Endothelial cell of hepatic sinusoid (primary cell): Measurements from ENCODE around the gene CAMK1D.

Experiments used
- in situ Hi-C: cut with HindIII; loops from 2 replicates; pipeline ENCODE4 v1.10.0; 2017; ENCODE audit warnings: low sequenced_read_pairs

Gene CAMK1D

DNA sequence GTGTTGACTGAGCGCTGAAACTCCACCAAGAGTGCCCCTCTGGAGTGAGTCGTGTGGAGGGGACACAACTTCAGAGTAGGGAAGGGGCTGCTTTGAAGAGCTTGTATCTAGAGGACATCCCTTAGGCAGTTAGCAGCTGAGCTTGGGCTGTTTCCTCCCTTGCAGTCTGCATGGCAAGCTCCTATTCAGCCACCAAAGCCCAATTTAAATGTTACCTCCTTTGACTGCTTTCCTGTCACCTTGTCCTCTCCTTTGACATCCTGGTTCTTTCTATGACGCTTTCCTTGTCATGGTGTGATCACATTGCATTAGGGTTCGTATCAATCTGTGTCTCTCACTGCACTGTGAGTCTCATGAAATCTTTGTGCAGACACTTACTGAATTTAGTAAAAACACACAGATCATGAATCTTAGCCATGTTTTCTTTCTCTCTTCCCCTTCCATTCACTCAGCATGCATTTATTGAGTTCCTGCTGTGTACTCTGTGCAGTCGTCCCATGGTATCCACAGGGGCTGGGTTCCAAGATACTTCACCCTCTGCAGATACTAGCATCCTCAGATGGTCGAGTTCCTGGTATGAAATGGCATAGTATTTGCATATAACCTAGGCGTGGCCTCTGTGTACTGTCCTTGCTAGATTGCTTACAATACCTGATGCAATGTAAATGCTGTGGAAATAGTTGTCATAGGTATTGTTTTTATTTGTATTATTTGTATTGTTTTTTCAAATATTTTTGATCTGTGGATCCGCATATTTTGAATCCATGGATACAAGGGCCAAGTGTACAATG, 423.6 kb downstream of the CAMK1D start:
- in situ Hi-C loops, result no loop called here

DNA sequence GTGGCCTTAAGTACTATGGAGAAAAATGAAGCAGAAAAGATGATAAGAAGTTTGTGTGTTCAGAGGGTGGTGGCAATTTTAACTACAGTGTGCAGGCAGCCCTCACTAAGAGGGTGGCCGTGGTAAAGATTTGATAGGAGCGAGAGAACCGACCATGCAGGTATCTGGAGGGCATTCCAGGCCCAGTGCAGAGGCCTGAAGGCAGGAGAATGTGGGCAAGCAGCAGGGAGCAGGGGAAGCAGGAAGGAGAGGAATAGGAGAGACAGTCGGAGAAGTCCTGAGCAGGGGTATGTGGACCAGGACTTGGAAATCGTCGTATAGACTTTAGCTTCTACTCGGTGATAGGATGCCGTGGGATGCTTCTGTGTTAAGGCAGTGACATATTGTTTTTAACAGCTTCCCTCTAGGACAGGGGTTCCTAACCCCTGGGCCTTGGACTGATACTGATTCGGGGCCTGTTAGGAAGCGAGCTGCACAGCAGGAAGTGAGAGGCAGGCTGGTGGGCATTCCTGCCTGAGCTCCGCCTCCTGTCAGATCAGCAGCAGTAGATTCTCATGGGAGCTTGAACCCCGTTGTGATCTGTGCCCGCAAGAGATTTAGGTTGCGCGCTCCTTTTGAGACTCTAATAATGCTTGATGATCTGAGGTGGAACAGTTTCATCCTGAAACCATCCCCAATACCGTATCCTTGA, 425.0 kb downstream of the CAMK1D start:
- in situ Hi-C loops, result no loop called here

DNA sequence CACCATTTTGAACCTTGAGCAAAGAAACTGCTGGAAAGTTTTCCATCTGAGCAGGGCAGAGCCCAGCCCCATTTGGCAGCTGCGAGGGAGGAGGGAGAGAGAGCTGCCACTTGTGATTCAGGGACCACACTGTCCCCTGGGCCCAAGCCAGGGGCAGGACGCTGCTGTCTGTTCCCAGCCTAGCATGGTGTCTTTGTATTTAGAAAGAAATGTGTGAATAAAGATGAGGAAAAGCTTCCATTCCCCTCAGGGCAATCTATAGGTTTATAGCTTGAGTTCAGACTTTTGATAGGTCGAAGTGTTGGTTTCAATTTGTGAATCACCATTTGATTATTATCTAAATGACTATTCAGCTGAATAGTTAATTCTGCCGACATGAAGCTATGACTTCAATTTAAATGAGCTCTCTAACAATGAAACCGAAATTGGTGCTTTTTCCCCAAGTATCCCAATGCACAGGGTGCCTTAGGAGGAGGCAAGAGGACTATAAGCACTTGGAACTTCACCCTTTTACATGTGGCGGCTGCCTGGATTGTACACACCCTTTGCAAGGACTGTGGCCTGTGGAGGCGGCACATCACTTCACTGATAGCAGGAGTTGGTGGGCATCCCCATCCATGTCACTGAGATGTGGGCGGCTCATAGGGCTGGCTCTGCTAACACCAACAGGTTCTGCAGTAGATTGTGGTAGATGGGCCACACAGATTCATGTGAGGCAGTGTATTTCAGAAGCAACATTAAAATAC, 428.7 kb downstream of the CAMK1D start:
- in situ Hi-C loops, result no loop called here

DNA sequence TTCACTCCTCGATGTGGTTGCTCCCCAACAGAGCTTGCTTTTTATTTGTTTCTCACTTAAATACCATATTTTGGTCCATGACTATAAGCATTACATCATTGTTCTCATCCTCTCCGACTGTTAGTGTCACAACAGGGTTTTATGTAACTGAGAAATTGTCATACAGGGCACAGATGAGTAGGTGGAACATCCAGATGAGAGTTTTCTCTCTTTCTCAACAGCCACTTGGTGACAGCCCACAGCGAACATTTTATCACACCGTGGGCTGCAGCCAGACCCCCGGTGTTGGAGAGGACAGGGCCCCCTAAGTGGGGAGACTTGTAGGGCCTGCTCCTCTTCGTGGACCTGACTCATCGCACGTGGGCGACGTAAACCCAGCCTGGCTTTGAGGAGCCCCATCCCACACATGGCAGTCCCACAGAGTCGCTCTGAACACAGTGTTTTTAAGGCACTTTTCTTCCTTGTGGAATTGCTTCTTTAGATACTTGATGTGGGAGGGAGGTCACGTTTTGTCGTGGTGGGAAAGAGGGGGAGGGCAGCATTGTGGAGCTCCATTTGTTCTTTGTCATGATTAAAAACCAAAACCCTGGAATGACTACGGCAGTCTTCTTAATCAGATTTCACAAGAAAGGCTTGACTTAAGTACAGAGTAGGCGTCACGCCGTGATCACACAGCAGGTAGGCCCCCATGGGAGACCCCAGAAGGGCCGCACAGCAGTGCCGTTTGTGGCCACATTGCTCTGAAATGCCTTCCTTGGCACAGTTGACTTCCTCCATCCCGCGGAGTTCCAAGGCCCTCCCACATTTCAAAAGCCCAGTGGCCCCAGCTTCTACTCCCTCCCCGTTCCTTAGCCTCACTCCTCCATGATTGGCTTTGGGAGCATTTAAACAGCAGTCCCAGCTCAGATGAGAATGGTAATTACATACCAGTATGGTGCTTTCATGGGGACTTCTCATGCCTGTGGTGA, 431.6 kb downstream of the CAMK1D start:
- in situ Hi-C loops, result no loop called here

DNA sequence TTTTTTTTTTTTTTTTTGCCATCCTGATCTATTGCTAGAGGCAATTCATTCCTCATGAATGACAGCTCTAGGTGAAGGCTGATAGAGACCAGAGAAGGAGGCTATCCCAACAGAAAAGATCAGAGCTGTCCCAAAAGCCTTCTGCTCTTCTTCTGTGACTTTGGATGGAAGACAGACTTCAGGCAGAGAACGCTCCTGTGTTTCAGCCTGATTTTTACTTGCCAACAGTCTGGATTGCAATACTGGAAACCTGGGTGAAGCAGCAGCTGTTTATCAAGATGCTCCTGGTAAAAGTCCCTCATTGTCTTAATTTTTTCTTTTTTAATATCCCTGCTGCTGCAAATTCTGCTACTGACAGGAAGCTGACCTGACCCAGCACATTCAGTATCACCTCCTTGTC, 432.6 kb downstream of the CAMK1D start:
- in situ Hi-C loops, result no loop called here

DNA sequence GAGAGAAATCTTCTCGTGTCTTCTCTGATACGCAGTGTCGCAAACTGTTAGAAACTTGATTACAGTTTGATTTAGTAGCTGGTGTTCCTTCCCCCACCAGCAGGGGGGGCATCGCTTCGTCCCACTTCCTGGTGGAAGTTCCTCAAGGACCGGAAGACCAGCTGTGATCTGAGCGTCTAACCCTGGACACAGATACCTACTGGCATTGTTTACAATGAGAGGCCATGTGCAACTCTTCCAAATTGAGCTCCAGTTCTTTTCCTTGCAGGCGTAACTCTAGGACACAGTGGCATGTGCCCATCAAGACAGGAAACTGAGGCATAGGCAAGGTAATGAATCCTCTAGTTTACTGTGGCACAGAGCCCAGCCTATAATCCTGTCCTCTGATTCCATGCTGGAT, 433.2 kb downstream of the CAMK1D start:
- in situ Hi-C loops, result no loop called here

DNA sequence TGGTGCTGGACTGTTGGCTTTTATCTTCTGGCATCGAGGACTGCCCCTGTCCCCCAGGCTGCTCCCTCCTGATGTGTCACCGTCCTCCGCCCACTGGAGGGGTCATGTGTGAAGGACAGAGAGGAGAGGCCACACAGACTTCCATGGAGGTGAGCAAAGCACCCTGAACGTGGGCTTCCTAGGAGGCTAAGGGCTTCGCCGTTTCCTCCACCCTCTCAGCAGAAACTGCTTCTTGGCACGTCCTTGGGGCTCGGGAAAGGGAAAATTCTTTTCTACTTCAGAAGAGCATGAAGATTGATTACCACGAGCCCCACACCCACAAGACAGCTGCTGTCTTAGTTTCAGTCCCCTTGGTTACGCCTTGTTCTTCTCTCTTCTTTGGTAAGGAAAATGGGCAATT, 433.9 kb downstream of the CAMK1D start:
- in situ Hi-C loops, result no loop called here

DNA sequence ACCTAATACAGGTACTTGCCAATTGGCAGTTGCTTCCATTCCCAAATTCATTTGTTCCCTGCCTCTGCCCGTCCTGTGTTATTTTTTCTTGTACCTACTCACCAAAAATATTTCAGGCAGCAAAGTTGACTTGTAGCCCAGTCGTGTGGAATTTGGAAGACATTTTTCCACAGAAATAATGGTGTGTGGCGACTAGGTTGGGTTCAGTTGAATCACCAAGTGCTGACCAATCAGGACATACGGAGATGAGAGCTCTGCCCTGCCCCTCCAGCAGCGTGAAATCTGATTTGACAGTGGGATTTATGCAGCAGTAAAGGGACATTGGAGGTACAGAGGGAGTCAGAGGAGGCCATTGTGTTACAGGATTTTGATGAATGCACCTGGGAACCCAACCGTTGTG, 435.3 kb downstream of the CAMK1D start:
- in situ Hi-C loops, result no loop called here

DNA sequence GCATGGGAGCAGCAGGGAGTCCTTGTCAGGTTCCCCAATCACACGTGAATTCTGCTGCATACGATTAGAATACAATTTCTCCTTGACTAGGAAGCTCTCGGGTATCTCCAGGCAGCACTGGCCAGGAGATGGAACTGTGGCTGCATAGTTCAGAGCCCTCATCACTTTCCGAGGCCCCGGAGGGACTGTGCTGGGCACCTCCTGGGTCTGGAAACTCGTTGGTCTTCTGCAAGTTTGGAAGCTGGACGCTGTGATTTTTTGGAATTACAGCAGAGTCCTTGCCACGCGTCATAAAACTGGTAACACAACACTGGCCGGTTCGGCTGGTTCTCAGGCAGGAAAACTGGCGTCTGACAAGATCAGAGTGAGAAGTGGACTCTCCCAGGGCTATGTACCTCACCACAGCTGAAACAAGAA, 436.1 kb downstream of the CAMK1D start:
- in situ Hi-C loops, result no loop called here

DNA sequence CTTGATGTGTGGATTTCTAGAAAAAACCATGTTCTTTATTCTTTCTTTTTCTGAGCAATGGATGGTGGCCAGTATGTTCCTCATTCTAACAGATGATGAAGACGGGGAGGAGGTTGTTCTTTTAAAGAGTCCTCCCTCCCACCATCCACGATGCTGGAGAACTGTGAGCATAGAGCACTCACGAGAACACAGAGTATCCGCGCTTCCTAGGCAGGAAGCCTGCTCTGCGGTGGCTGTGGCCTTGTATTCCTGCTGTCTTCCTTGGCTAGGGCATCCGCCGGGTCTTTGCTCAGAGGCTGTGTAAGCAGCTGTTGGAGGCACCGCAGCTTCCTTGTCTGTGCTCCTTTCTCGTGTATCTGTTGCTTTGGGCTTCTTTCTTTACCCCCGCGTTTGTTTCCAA, 437.9 kb downstream of the CAMK1D start:
- in situ Hi-C loops, result no loop called here

DNA sequence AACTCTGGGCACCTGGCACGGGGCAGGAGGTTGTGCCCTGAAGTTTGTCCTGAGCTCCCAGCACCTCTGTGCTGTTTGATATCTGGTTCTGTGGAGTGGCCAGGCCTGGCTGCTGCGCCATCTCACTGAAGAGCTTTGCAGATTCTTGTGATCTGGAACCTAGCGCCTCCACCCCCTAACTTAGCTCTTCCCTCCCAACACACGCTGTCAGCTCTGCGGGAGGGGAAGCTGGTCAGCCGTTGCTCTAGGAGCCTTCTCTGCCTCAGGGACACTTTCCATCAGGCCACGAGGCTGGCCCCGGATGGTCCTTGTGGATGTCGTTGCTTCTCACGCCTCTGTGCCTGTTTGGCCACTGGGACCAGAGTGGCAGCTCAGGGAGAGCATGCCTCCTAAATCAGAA, 438.9 kb downstream of the CAMK1D start:
- in situ Hi-C loops, result no loop called here

DNA sequence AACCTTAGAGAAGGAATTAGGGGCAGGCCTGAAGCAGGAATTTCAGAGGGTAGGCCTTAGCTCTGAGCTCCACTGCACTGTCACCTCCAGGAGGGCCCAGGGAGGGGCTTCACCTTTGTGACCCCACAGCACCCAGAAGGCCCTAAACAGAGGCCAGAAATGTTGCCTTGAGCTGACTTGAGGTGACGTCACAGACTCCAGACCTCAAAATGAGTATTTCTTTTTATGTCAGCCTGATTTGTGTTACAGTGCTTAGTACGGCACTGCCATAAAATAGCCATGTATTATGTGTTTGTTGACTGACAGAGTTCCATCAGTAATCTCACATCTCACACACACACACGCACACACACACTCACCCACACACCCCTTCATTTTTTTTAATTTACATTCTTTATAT, 440.9 kb downstream of the CAMK1D start:
- in situ Hi-C loops, result no loop called here

DNA sequence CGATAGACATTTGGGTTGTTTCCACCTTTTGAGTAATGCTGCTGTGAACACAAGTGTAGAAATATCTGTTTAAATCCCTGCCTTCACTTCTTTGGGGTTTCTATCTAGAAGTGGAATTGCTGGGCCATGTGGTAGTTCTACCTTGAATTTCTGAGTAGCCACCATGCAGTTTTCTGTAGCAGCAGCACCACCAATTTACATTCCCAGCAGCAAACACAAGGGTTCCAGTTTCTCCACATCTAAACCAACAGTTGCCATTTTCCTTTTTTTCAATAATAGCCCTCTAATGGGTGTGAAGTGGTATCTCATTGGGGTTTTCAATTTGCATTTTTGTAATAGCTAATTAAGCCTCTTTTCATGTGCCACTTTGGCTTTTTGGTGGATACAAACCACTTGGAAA, 442.4 kb downstream of the CAMK1D start:
- in situ Hi-C loops, result no loop called here

DNA sequence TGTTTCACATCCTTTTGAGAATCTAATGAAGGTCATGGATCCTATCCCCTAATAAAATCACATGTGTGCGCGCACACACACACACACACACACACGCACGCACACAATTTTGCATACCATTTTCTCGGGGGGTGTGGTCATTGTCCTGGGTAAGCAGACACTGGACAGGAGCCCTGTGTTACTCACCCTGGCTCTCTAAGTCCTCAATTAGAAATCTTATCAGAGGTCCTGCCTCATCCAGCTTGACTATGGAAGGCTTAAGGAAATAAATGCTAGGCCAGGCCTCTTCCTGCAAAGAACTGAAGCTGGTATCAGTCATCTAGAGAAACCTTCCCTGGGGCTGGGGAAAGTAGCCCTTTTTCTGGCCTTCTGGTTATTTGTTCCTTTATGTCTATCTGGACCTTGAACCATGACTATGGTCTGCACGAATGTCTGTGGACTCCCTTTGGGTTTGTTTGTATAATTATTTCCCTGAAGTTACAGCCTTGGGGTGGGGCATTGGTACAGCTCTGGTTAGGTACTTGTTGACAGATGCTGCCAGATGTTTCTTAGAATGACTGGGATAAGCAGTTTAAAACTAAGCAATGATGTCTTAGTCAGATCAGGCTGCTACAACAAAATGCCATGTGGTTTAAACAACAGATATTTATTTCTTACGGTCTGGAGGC, 443.7 kb downstream of the CAMK1D start:
- in situ Hi-C loops, result no loop called here

DNA sequence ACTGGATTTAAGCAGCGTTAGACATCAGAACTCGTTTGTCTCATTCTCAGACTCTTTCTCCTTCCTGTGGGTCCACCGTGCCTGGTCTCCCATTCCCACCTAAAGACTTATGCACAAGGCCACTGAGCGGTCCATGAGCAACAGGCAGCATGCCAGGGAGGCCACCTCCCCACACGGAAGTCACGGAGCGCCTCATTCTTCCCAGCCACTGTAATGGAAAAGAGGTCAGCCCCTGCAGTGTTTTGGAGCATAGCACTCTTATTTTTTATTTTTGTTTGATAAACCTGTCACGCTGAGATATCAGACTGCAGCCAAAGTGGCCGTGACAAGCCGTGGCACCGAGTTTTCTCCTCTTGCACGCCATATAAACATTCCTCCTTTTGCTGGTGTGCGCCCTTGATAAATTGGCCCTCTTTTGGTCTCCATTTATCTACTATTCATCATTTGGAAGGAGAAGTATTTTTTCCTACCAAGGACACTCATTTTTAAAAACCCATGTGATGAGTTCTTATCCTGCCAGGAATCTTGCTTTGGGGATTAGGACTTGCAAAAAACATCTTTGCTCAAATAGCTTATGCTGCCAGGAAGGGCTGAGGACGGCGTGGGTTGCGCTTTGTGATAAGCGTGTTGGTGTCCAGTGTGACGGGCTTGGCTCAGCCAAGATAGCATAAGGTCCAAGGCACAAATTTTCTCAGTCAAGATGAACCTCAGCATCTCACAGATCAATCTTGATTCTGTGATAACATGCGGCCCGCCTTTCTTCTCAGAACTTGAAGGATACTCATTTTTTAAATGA, 446.2 kb downstream of the CAMK1D start:
- in situ Hi-C loops, result no loop called here

DNA sequence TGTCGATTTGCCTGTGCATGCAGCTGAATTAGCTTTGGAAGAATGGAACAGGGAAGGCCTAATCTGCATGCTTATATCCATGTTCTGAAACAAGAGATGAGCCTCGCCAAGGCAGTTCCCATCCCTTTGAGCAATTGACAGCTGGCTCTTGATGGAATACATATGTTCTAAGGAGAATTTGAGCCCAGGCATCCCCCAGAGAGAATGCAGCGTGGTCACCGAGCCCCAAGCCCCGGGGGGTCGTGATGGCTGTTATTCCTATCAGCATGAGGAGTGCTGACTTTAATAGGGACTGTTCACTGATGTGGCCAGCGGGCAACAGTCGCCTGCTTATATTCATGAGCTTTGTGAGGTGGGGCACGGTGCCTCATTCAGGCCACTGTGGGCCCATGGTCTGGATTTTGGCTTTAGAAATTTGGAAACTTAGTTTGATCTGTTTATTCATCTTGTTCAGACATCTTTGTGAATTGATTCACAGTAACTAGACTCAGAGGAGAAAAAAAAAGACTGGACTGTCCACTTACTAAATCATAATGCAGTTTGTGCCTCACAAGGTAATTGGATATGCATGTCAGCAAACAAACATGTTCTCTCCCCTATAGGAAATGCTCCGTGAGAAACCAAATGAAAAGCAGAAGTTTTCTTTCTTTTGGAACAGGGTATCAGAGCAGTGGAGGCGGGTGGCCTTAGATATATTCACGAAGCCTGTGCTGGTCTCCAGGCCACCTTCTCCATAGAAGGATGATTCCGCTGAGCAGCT, 447.2 kb downstream of the CAMK1D start:
- in situ Hi-C loops, result no loop called here

DNA sequence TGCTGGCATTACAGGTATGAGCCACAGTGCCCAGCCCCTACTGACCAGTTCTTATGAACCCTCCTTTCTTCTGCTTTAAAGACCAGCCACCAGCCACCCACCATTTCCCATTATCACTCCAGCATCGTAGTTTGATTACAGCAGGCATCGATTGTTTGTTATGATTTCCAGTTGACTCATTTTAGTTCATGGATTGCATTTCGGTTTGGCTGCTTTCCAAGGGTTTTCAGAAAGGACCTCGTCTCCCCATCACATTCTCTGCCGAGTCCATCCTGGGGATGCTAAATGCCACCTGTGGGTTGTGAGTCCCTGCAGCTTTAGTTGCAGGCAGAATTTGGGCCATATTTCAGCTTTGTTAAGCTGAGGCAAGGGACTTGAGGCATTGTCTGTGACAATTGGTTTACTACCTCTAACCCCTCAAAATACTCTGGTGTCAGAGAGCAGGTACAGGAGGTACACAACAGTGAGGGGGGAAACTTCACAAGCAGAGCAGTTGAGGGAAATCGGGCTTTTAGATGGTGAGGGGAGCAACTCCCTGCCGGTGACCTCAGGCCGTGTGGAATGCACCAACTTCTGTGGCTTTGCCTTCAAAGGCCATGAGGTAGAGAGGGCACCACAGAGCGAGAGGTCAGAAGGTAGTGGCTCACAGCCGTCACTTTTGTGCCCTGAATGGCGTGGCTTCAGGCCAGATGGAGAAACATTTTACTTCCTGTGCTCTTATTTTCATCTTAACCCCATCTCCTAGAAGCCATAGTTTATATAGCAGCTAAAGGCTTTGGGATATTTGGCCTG, 448.3 kb downstream of the CAMK1D start:
- in situ Hi-C loops, result no loop called here

DNA sequence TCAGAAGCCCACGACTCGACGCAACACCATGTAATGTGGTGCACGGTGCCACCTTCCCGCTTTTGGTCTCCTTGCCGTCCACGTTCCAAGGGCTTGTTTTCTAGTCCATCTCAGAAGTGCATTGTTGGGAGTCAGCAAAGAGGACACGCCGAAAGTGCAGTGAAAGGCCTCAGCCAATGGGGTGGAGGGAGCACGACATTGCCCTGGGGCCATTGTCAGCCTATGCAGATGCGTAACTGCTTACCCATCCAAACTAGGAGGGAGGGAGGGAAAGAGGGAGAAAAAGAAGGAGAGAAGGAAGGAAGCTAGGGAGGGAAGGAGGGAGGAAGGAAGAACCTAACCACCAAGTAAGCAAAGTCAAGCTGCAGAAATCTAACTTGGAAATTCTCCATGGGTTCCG, 449.8 kb downstream of the CAMK1D start:
- in situ Hi-C loops, result no loop called here
